HG03039 (cell line): ENCODE measurements around the gene HGS.
"Not testable (repeated sequence)": the region's sequence is repeated elsewhere in the genome, so short reads cannot be mapped to it uniquely, and the experiment has no call there.

Experiments
- ATAC-seq: cut with Tn5 transposase; IDR thresholded peaks from one replicate; pipeline ENCODE4 v1.9.1; 2021; ENCODE audit warnings: mild to moderate bottlenecking, moderate library complexity; ENCODE audit not compliant: unreplicated experiment

Gene HGS

DNA sequence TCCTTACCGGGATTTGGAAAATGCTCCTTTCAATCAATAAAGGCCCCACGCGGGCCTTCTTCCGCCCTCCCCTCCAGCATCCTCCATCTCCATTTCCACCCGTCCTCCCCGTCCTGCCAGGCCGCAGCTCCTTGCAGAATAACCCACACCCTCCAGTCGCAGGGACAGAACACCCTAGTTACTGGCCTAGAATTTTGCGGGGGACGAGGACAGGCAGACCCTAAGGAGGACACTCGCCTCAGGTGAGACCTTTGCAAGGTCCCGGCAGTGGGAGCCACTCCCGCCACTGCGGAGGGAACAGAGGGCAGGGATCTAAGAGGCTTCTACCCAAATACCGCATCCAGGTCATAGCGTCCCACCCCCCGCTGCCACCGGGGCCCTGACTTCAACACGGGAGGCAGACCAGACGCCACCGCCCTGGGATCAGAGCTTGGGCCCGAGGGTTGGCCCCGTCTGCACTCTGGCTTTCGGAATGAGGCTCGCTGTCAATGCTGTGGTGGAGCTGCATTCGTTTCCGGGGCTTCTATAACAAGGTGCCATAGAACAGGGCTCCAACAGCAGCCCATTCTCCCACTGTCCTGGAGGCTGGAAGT, 55.1 kb downstream of the HGS start:
- no peak for ATAC-seq

DNA sequence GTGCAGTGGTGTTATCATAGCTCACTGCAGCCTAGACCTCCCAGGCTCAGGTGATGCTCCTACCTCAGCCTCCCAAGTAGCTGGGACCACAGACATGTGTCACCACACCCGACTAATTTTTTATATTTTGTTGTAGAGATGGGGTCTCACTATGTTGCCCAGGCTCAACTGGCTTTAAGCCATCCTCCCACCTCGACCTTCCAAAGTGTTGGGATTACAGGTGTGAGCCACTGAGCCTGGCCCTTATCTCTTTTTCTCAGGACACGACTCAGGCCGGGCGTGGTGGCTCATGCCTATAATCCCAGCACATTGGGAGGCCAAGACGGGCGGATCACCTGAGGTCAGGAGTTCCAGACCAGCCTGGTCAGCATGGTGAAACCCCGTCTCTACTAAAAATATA, 55.8 kb downstream of the HGS start:
- ATAC-seq: not testable (repeated sequence)

DNA sequence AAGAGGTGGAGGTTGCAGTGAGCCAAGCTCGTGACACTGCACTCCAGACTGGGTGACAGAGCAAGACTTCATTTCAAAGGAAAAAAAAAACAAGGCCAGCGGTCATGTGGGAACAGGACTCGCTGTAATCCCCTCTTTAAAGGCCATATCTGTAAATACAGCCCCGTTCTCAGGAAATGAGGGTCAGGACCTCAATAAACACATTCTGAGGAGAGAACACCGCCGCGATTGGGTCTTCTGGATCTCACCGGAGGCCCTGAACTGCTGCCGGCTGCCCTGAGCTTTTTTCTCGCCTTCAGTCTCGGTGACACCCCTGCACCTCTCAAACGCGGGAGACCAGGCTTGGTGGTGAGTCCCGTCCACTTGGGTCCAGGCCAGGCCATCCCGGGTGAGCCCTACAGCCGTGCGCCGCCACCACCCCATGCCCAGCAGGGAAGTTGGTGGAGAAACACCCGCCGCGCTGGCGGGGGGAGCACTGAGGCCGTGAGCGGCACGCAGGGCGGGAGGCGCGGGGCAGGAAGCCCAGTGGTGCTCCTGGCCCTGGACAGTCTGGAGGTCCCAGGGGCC, 56.7 kb downstream of the HGS start:
- no peak for ATAC-seq

DNA sequence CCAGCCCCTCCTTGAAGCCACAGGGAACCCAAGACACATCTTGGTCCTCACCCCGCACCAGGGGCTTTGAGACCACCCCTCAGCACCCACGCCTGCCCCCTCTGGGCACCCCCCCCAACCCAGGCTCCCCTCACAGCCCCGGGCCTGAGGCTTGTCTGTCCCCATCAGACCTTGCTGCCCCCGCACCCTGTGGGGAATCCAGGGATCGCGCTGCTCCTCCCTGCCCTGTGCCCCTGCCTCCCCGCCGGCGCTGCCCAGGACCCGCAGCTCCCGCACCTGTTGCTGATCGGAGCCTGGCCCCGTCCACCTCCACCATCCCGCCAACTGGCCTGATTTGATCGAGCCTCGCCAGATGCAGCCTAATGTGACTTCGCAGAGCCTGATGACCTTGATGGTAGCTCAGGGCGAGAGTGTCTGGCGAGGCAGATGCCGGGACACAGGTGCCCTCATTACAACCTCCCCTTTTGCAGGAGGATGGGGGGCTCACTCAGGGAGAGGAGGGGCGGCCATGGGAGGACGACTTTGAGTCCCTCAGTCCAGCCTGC, 57.3 kb downstream of the HGS start:
- no peak for ATAC-seq

DNA sequence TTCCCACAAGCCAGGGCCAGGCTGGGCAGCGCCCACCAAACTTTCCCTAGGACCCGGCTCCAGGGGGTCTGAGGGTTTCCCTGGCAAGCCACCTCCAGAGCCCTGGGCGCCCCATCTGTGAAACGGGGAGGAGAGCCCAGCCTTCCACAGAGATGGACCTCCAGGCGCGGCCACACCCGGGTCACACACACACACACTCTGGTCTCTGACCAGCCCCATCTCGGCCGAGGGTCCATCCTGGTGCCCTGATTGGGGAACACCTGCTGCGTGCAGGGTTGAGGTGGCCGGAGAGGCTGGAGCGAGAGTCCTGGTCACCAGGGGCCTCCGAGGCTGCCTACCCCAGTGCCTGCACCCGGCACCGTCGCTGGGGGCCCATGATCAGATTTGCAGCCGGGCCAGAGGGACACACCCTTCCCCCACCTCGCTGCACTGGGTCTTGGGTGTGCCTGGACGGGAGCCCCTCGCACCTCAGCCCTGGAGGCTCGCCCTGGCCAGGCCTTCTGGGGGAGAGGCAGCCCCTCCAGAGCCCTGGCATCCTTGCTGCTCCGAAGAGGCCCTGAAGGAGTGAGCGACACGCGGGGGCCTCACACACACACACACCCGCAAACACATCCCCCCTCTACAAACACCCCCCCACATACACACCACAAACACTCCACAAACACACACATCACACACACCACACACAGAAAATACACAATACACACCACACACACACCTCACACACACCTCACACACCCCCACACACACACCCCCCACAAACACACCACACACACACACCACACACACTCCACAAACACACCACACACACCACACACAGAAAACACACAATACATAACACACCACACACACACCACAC, 58.0 kb downstream of the HGS start:
- no peak for ATAC-seq
